NK-92 (cell line): ENCODE results near the gene PSMG3.

Source experiments
- DNase-seq: peaks from one replicate; lab custom pipeline; 2025; ENCODE audit not compliant: unreplicated experiment; lab: John Stamatoyannopoulos, UW

Gene PSMG3

DNA sequence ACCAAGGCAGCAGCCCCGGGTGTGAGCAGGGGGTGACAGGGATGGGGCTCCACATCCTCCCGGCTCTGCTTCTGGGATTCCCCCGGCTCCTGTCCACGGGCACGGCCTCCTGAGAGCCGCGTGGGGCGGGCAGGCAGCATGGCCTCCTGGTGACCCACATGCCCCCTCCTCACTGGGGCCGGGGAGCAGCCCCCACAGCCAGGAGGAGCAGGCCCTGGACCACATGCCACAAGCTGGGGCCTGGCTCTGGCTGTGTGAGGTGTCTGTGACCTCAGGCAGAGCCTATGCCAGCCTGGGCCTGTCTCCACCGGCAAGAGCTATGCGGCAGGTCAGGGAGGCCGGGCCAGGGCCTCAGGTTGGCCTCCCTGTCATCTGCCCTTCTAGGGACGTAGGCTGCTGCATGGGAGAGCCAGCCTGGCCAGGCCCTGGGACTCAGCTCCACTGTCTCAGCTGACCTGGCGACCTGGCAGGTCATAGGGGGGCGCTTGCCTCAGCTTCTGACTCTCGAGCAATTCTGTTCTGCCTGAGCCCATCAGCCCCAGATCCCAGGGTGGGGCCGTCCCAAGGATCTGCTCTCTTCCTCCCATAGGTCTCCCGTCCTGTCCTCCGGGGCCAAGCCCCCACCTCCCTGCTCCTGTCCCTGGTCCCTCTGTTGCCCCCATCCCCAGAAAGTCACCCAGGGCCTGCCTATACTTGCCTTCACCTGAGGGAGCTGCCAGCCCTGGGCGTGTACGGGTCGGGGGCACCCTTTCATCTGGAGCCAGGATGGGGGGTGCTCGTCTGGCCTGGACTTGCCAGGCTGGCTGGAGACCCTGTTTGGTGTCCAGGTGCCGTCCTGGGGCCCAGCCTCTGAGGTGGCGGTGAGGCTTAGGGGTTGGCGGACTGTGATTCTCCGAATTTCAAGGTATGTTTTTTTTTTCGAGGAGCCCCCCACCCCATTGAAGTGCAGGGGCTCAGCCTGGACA, 9.9 kb downstream of the PSMG3 start:
- no peak for DNase-seq

- no peak for DNase-seq
These were observed 10.8 kb downstream of the PSMG3 start for GRCh38 chr7:1558841-1559625.

GRCh38 chr7:1558181-1558811, 11.5 kb downstream of the PSMG3 start:
- no peak for DNase-seq

DNA sequence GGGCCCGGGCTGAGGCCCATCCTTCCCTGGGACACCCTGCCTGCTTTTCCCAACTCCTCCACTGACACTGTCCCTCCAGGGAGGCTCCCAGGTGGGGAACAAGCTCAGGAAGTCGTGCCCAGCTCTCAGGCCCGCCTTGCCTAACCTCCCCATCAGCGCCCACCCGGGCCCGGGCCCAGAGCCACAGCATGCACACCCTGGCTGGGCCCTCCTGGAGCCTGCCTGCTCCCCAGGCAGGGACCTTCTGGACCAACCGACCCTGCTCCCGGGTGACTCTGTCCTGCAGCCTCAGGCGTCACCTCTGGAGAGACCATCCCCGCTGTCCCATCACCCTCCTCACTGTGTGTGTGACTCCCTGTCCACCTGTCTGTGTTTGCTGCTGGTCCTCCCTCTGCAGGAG, 12.1 kb downstream of the PSMG3 start:
- no peak for DNase-seq

GRCh38 chr7:1557006-1557405, 12.8 kb downstream of the PSMG3 start:
- DNase-seq = no peak

DNA sequence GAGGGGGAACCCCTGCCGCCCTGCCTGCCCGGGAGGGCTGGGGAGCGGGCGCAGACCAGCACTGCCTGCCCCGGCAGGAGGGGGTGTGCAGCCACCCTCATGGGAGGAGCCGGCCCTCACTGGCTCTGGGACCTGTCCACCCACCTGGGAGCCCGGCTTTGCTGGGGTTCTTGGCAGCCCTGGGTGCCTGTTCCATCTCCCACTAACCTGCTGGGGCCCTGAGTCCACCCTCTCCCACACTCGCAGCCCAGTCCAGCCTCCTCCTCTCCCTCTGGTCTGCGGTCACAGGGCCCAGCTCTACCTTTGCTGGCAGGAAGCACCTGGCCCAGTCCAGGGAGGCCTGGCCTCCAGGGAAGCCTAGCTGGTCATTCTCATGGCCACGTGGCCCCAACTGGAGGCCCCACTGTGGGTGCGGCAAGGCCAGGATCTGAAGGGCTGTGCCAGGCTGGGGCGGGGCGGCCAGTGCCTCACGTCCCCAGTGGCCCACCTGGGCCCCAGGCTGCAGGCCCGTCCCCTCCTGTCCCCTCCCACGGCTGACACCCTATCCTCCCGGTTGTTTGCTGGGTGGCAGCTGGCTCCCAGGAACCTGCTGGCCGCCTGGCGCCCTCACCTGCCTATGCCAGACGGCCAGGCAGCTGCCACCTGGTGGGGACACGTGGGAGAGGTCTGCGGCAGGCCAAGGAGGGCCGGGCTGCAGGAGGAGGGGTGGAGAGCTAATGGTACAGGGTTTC, 13.9 kb downstream of the PSMG3 start, which contains the start of gene TMEM184A:
Gene TMEM184A (minus strand): TSS at position 393 of the 731 bp plus-strand sequence. CDS start 721 bp downstream, outside the sequence.
- DNase-seq = no peak

DNA sequence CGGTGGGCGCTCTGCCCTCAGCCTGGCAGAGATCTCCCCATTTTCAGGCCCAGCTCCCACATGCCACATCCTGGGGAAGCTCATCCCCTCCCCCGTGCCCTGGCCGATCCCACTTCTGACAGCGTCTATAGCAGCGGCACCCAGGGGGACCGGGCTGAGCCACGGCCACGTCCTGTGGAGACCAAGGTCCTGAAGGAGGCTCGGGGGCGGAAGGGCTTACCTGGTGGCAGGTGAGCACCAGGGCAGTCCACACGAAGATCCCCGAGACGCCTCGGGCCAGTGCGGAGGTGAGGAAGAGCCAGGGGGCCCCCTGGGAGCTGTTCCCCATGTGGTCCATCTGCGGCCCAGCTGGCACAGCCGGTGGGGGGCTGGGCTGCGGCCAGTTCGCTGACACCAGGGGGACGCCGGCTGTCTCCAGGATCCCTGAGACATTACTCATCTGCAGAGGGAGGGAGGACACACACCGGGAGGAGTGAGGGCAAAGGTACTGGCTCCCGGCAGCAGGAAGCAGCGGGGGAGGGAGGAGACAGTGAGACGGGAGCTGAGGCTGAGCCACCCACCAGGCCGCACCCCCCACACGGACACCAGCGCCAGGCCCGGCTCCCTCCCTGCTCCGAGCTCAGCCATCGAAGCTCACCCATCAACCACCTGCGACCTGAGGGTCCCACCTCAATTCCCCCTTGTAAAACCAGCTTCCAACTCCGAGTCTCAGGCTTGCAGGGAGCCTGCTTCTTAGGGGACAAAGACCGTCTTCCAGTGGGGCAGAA, 14.6 kb downstream of the PSMG3 start:
- no peak for DNase-seq

DNA sequence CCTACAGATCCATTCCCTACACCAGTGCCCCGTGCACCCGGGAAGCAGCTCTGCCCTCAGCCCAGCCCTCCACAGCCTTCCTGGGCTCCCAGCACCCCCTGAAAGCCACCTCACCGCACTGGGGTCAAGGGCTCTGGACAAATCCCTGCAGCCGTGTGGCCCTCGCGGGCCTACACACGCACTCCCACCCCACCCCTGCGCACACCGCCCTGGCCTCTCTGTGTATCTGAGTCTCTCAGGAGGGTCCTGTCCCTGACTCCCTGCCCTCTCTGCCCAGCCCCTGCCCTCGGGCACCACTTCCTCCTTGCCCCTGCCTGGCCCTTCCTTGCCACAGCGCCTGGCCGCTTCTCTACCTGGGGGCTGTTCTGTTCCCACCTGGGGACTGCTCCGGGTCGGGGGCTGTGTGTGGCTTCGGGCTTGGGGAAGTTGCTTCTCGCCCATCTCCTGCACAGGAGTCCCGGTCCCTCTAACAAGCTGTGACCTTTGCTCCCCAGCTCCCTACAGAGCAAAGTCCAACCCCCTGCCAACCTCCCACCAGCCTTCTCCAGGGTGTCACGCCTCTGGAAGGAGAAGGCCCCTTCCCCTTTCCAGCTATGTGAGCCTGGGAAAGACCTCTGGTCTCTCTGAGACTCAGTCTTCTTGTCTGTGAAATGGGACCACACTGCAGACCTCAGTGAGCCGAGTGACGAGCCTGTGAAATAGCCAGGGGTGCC, 15.3 kb downstream of the PSMG3 start:
- DNase-seq = no peak

DNA sequence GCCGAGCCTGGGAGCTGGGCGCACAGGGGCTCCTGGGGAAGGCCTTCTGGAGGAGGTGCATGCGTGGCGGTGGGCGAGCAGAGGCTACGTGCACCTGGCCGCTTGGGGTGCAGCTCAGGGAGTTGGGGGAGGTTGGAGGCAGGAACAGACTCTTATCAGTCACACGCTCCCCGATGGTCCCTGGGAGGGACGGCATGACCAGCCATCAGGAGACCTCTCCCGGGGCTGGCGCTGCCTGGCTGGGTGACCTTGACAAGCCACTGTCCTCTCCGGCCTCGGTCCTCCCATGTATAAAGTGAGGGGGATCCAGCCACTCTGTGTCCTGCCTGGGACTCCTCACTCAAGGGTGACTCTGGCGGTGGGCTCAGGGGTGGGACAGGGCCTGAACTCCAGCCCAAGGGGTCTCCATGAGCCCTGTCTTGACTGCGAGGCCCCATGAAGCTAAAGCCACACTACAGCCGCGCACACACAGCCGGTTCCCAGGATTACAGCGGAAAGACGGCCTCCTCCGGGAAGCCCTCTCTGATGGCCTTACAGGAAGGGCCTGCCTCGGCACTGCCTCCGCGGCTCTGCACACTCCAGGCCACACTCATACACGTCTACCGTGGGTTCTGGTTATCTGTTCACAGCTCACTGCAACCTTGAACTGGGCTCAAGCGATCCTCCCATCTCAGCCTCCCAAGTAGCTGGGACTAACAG, 16.2 kb downstream of the PSMG3 start:
- no peak for DNase-seq

DNA sequence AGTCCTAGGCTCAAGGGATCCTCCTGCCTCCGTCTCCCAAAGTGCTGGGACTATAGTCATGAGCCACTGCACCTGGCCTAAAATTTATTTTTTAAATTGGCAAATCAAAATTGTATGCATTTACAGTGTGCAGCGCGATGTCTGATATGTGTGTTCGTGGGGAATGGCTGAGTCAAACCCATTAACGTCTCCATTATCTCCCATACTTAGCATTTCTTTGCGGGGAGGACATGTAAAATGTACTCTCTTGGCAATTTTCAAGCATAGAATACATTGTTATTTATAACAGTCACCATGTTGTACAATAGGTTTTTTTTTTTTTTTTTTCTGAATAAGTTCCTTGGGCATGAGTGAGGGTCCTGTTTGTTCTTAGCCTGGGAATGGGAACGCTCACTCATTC, 17.6 kb downstream of the PSMG3 start:
- DNase-seq = no peak

GRCh38 chr7:1550846-1551155, 19.0 kb downstream of the PSMG3 start:
- DNase-seq = no peak

GRCh38 chr7:1550005-1550845, 19.6 kb downstream of the PSMG3 start:
- no peak for DNase-seq

DNA sequence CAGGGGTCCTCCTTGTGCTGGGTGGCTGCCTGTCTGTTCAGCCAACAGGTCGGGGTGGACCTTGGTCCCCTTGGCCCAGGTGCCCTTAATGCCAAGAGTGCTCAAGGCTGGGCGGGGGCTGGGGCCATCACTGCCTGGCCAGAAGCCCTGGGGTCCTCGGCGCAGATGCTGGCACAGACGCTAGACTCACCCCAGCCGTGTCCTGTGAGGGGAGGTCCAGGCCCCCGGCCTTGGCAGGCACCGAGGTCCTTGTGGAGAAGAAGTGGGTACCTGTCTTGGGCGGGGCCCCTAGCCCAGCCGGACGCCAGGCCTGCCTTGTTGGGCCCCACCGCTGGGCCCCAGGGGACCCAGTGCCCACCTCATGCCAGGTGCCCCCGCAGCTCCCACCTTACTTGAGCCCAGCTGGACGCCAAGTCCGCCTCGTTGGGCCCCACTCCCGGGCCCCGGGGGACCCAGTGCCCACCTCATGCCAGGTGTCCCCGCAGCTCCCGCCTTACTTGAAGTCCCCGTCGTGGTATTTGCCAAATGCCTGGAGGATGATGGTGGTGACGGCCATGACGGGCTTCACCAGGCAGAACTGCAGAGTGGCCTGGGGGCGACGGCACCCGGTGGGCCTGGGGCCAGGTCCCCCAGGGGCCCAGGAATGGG, 20.4 kb downstream of the PSMG3 start:
- no peak for DNase-seq

DNA sequence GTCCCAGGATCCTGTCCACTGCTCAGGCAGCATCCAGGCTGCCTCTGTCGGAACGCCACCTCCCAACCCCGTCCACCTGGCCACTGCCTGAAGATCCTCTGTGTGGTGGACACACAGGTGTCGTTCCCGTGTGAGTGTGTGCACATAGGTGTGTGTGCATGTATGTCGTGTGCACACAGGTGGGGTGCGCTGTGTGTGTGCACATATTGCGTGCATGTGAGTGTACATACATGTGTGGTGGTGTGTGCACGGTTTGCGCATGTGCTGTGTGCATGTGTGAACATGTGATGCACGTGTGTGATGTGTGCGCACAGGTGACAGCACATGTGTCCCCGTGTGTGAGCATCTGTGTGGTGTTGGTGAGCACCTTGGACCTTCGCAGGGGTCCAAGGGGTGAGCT, 20.9 kb downstream of the PSMG3 start:
- DNase-seq = no peak

GRCh38 chr7:1548438-1548831, 21.4 kb downstream of the PSMG3 start:
- DNase-seq = no peak

DNA sequence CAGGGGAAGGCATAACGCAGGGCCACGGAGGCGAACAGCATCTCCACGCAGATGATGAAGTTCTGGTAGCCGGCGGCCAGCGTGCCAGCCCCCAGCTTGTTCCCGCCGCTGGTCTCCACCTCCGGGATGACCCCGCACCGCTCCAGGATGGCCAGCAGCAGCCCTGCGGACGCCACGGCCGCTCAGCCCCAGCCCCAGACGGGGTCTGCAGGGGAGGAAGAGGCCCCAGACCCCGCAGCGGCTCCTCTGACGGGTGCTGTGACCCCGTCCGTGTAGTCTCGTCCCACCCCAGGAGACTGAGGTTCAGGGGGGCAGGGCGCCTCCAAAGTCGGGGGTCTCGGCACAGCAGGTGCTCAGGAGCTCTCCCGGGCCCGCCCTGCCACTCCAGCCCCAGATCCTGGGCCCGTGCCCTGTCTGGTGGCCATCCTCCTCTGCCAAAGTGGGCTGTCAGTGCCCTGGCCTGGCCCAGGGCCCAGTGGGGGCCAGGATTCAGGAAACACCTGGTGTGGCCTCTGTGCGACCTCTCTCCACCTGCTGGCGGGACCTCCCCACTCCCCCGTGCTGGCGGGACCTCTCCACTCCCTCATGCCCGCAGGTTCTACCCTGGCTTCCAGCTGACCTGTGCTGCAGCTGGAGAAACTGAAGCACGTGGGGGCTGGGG, 21.9 kb downstream of the PSMG3 start:
- no peak for DNase-seq
